SK-N-MC (cell line): ENCODE results near the gene ABCC1.
"Not testable (repeated sequence)": the region's sequence is repeated elsewhere in the genome, so short reads cannot be mapped to it uniquely, and the experiment has no call there.

Experiments used
- DNase-seq: peaks from one replicate; pipeline ENCODE4 v3.0.0-alpha.2; 2011; ENCODE audit warnings: low read depth, low spot score
- H3K27ac ChIP-seq: fragments of 200-600 bp; sonication (generic); 2 replicates; pipeline ENCODE4 v1.5.1; 2016; ENCODE audit warnings: mixed run types
- H3K36me3 ChIP-seq: fragments of 200-600 bp; sonication (generic); 2 replicates; pipeline ENCODE4 v1.6.1; 2017; ENCODE audit warnings: antibody characterized with exemption, low read length, mixed read lengths; ENCODE audit not compliant: insufficient read depth
- H3K4me3 ChIP-seq: fragments of 200-600 bp; sonication (generic); 2 replicates; pipeline ENCODE4 v1.5.1; 2016
- H3K9ac ChIP-seq: fragments of 200-600 bp; sonication (generic); 2 replicates; pipeline ENCODE4 v1.8.0; 2017; ENCODE audit warnings: mixed run types, mixed read lengths; ENCODE audit not compliant: insufficient read length
- H3K9me3 ChIP-seq: fragments of 200-600 bp; sonication (generic); 2 replicates; pipeline ENCODE4 v1.6.1; 2017; ENCODE audit warnings: low read depth, mild to moderate bottlenecking, antibody characterized with exemption, low read length, moderate library complexity, mixed read lengths
- EZH2 ChIP-seq: fragments of 200-600 bp; sonication (generic); IDR thresholded peaks from one replicate; pipeline ENCODE4 v1.6.1; 2017; ENCODE audit warnings: antibody characterized with exemption
- FOXP2 ChIP-seq: optimal IDR thresholded peaks from 2 replicates; pipeline ENCODE3; 2011; ENCODE audit warnings: mild to moderate bottlenecking, moderate library complexity; ENCODE audit not compliant: insufficient read depth; ENCODE audit errors: extremely low read length, control extremely low read depth
- POLR2AphosphoS5 ChIP-seq: IDR thresholded peaks from 2 replicates; pipeline ENCODE4 v1.6.1; 2012; ENCODE audit warnings: mild to moderate bottlenecking, low read depth, low read length, borderline replicate concordance

Gene ABCC1

DNA sequence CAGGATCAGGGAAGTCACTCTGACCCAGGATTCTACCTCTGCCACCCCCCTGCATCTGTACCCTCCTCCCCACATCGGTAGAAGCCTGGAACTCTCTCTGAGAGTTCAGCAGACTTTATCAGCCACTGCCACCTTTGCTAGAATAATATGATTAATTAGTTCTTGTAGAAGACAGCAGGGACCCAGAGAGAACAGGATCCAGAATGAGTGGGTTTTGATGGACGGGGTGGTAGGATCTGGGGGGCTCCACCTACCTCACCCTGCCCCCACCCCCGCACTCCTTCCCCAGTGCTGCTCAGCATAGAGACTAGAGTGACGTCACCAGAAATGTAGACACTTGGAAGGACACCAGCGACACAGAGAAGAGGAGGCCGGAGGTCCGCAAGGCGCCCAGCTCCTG is 240.4 kb downstream of the ABCC1 start:
- Histone ChIP-seq H3K9ac (no peak overlapping the region), H3K9me3 (no peaks in the 10 kb centered on the region), H3K4me3 (no peak overlapping the region), H3K27ac (no peak overlapping the region), H3K36me3 (no peaks in the 10 kb centered on the region)
- TF ChIP-seq EZH2 (no peak), POLR2AphosphoS5 (no peak), FOXP2 (no peak)
- no peak for DNase-seq

DNA sequence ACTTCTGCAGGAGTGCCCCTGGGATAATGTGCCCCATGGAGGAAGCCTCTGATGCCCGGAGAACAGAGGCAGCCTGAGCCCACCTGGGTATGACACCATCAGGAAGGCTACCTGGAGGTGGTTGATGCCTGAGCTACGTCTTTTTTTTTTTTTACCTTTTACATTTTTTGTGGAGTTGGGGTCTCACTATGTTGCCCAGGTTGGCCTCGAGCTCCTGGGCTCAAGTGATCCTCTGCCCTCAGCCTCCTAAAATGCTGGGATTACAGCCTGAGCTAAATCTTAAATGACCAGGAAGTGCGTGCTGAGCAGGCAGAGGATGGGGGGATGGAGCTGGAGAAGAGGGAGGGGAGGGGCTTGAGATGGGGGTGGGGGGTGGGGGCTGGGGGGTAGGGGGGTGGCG is 241.1 kb downstream of the ABCC1 start:
- H3K36me3 ChIP-seq = no peaks in the 10 kb centered on the region
- no peak for DNase-seq
- H3K4me3 ChIP-seq = no peak overlapping the region

DNA sequence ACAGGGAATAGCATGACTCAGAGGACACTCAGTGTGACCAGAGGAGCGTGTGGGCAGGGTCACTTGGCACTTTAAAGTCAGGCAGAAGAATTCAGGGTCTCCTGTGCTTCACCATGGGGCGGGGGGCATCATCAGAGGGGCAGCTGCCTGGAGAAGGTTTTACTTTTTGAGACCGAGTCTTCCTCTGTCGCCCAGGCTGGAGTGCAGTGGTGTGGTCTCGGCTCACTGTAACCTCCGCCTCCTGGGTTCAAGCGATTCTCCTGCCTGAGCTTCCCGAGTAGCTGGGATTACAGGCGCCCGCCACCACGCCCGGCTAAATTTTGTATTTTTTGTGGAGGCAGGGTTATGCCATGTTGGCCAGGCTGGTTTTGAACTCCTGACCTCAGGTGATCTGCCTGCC is 241.6 kb downstream of the ABCC1 start:
- H3K9ac ChIP-seq, H3K36me3 ChIP-seq, H3K4me3 ChIP-seq, H3K9me3 ChIP-seq, H3K27ac ChIP-seq, DNase-seq: not testable (repeated sequence)

More for the DNA sequence above, 241.1 kb downstream of the ABCC1 start:
- Histone ChIP-seq H3K9ac (no peak overlapping the region), H3K27ac (no peak overlapping the region), H3K9me3 (no peaks in the 10 kb centered on the region)
- no peak for TF ChIP-seq POLR2AphosphoS5
- no peak for TF ChIP-seq FOXP2
- no peak for TF ChIP-seq EZH2

DNA sequence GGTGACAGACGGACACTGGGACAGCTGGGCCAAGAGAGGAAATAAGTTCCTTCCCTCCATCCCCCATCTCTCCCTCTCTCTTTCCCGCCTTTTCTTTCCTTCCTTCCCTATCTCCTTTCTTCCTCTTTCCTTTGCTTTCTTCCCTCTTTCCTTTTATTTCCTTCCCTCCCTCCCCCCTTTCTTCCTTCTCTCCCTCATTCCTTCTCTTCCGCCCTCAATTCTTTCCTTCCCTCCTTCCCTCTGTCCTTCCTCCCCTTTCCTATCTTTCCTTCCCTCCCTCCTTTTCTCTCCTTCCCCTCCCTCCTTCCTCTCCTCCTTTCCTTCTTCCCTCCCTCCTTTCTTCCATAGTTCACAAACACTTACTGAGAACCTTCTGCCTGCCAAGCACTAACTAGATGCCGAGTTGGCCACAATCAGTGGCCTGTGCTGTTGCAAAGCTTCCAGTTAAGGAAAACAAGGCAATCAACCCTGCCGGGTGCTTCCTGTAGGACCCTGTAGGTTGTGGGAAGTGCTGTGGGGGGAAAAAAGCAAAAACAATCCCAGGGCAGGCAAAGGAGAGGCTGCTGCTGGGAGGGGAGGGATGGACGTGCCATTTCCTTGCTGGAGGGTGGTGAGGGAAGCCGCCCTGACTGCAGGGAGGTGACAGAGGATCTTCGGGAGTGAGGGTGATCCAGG is 242.2 kb downstream of the ABCC1 start:
- no peaks in the 10 kb centered on the region for H3K36me3 ChIP-seq
- H3K9ac ChIP-seq = no peak overlapping the region
- TF ChIP-seq EZH2 (no peak), FOXP2 (no peak), POLR2AphosphoS5 (no peak)
- no peak overlapping the region for H3K27ac ChIP-seq
- no peaks in the 10 kb centered on the region for H3K9me3 ChIP-seq
- no peak overlapping the region for H3K4me3 ChIP-seq
- no peak for DNase-seq
